ENCODE results near the gene AFG1L. TPM values are rescaled to one million over a fixed set of nuclear protein-coding genes. Genes with fewer than 3 reads are reported as not detected.

The AFG1L gene
- total RNA-seq, 1 donor from 2014 or later: 9.3 TPM

GRCh38 chr6:108544606-108545005 is 249.8 kb downstream of the AFG1L start:
- H3K4me1 Mint-ChIP-seq: peaks cover 2% of the 10 kb centered on the region
- TF ChIP-seq, protein P1, sequence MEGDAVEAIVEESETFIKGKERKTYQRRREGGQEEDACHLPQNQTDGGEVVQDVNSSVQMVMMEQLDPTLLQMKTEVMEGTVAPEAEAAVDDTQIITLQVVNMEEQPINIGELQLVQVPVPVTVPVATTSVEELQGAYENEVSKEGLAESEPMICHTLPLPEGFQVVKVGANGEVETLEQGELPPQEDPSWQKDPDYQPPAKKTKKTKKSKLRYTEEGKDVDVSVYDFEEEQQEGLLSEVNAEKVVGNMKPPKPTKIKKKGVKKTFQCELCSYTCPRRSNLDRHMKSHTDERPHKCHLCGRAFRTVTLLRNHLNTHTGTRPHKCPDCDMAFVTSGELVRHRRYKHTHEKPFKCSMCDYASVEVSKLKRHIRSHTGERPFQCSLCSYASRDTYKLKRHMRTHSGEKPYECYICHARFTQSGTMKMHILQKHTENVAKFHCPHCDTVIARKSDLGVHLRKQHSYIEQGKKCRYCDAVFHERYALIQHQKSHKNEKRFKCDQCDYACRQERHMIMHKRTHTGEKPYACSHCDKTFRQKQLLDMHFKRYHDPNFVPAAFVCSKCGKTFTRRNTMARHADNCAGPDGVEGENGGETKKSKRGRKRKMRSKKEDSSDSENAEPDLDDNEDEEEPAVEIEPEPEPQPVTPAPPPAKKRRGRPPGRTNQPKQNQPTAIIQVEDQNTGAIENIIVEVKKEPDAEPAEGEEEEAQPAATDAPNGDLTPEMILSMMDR (IDR thresholded peaks at IDR 0.05; ENCODE audit: unreplicated experiment): no peak
- H3K36me3 Mint-ChIP-seq: no peaks in the 10 kb centered on the region
- H3K27ac Mint-ChIP-seq: no peak overlapping the region
- no peaks in the 10 kb centered on the region for H3K27me3 Mint-ChIP-seq (ENCODE audit: low read depth)
- no peak overlapping the region for H3K4me3 Mint-ChIP-seq
- DNase-seq (ENCODE audit: low spot score in 2 of 2, unreplicated experiment in 2 of 2): no peak
- peaks cover 4% of the 10 kb centered on the region for H3K9me3 Mint-ChIP-seq

DNA sequence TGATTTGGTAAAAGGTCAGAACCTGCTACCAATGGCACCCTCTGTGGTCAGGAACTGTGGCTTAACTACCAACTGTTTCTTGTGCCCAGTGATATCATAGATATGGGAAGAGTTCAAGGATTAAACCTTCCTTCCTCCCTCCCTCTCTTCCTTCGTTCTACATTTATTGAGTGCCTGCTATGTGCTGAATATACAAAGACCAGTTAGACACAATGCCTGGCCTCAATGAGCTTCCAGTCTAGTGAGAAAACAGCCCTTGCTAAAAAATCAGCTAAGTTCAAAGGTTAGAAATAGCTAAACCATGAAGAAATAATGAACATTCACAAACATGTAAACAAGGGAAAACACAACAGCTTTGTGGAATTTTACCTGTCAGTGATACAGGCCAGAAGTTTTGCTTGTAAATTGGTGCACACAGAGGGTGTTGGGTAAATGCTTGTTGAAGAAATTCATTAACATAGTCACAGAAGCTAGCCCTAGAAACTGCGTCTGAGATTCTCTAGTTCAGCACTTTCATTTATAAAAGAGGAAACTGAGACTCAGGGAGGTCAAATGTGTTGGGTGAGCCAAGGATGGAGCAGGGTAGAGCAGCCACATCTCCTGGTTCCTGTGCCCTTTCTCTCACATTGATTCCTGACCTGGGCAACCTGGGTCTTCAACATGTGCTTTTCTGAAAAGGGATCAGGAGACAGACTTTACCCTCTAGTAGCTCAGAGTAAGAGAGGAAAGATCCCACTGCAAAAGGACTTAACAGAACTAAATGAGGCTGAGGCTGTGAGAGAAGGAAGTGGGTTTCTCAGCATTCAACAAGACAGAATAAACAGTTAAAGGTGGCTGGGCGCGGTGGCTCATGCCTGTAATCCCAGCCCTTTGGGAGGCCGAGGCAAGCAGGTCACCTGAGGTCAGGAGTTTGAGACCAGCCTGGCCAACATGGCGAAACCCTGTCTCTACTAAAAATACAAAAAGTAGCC is 251.5 kb downstream of the AFG1L start:
- H3K4me1 Mint-ChIP-seq: peaks cover 2% of the 10 kb centered on the region
- H3K36me3 Mint-ChIP-seq: no peaks in the 10 kb centered on the region
- TF ChIP-seq, protein P1 (IDR thresholded peaks at IDR 0.05; ENCODE audit: unreplicated experiment): no peak
- no peak overlapping the region for H3K4me3 Mint-ChIP-seq
- no peak overlapping the region for H3K27ac Mint-ChIP-seq
- H3K9me3 Mint-ChIP-seq: no peaks in the 10 kb centered on the region
- no peaks in the 10 kb centered on the region for H3K27me3 Mint-ChIP-seq (ENCODE audit: low read depth)
- no peak for DNase-seq (ENCODE audit: low spot score in 2 of 2, unreplicated experiment in 2 of 2)

GRCh38 chr6:108549241-108549640 is 254.4 kb downstream of the AFG1L start:
- no peak overlapping the region for H3K27ac Mint-ChIP-seq
- H3K4me1 Mint-ChIP-seq: no peaks in the 10 kb centered on the region
- TF ChIP-seq, protein P1 (IDR thresholded peaks at IDR 0.05; ENCODE audit: unreplicated experiment): no peak
- H3K27me3 Mint-ChIP-seq (ENCODE audit: low read depth): no peaks in the 10 kb centered on the region
- H3K9me3 Mint-ChIP-seq: no peaks in the 10 kb centered on the region
- no peaks in the 10 kb centered on the region for H3K36me3 Mint-ChIP-seq
- no peak overlapping the region for H3K4me3 Mint-ChIP-seq
- no peak for DNase-seq (ENCODE audit: low spot score in 2 of 2, unreplicated experiment in 2 of 2)

GRCh38 chr6:108549741-108550140 is 254.9 kb downstream of the AFG1L start:
- no peaks in the 10 kb centered on the region for H3K9me3 Mint-ChIP-seq

GRCh38 chr6:108550256-108550655 is 255.4 kb downstream of the AFG1L start:
- no peak overlapping the region for H3K27ac Mint-ChIP-seq
- H3K4me3 Mint-ChIP-seq: no peak overlapping the region
- no peak for DNase-seq (ENCODE audit: low spot score in 2 of 2, unreplicated experiment in 2 of 2)
- peaks cover 2% of the 10 kb centered on the region for H3K4me1 Mint-ChIP-seq
- TF ChIP-seq, protein P1 (IDR thresholded peaks at IDR 0.05; ENCODE audit: unreplicated experiment): no peak
- no peaks in the 10 kb centered on the region for H3K9me3 Mint-ChIP-seq
- no peaks in the 10 kb centered on the region for H3K36me3 Mint-ChIP-seq
- no peaks in the 10 kb centered on the region for H3K27me3 Mint-ChIP-seq (ENCODE audit: low read depth)

More at GRCh38 chr6:108549741-108550140, 254.9 kb downstream of the AFG1L start:
- DNase-seq (ENCODE audit: low spot score in 2 of 2, unreplicated experiment in 2 of 2): no peak
- Mint-ChIP-seq H3K4me1 (no peaks in the 10 kb centered on the region), H3K27me3 (ENCODE audit: low read depth) (no peaks in the 10 kb centered on the region), H3K27ac (no peak overlapping the region), H3K36me3 (no peaks in the 10 kb centered on the region), H3K4me3 (no peak overlapping the region)
- TF ChIP-seq, protein P1 (IDR thresholded peaks at IDR 0.05; ENCODE audit: unreplicated experiment): no peak

Measured in mesothelial cell of epicardium (in vitro differentiated cells).